CD4-positive, alpha-beta T cell treated with Interferon alpha-2 for 1 hour (primary cell): Measurements from ENCODE around the gene P2RX6.
A peak's percentile ranks its signal among the peaks of the same experiment; 100 is the strongest.

Experiments
- DNase-seq, 2 donors: peaks; one replicate each; pipeline ENCODE4 v3.0.0-alpha.2; 2020 to 2022

The P2RX6 gene

GRCh38 chr22:21015466-21016006, 571 bp downstream of the P2RX6 start:
- no peak for DNase-seq

GRCh38 chr22:21016644-21017420, 1.9 kb downstream of the P2RX6 start:
- no peak for DNase-seq

- no peak for DNase-seq
Measured at GRCh38 chr22:21018314-21018713, 3.3 kb downstream of the P2RX6 start.

- DNase-seq, result no peak
Measured at GRCh38 chr22:21020802-21021429, 6.0 kb downstream of the P2RX6 start.

GRCh38 chr22:21022507-21022906, 7.5 kb downstream of the P2RX6 start:
- DNase-seq, result no peak

GRCh38 chr22:21022955-21023614, 8.1 kb downstream of the P2RX6 start:
- DNase-seq, result no peak

- DNase-seq, result peak in 1 of 2 donors; percentile 23
Measured at GRCh38 chr22:21025266-21025665, 10.3 kb downstream of the P2RX6 start.

- no peak for DNase-seq
Measured at GRCh38 chr22:21025763-21026755, 11.1 kb downstream of the P2RX6 start.

- DNase-seq, result no peak
Measured at GRCh38 chr22:21026783-21027692, 12.1 kb downstream of the P2RX6 start.

- no peak for DNase-seq
Measured at GRCh38 chr22:21028277-21029251, 13.6 kb downstream of the P2RX6 start.

GRCh38 chr22:21029486-21030025, 14.6 kb downstream of the P2RX6 start:
- no peak for DNase-seq

GRCh38 chr22:21030032-21030431, 15.1 kb downstream of the P2RX6 start:
- DNase-seq, result no peak

- DNase-seq, result no peak
Measured at GRCh38 chr22:21030621-21031544, 15.9 kb downstream of the P2RX6 start.

GRCh38 chr22:21031545-21032036, 16.6 kb downstream of the P2RX6 start:
- DNase-seq, result no peak

- DNase-seq, result no peak
Measured at GRCh38 chr22:21032037-21032867, 17.3 kb downstream of the P2RX6 start, which contains the start of gene SLC7A4. Gene SLC7A4 (minus strand): TSS chr22:21032561. CDS start chr22:21031812, 749 bp downstream.

- DNase-seq, result no peak
Measured at GRCh38 chr22:21032868-21033688, 18.1 kb downstream of the P2RX6 start.
